Stimulated activated CD4-positive, alpha-beta T cell treated with anti-CD3 and anti-CD28 coated beads, Interleukin-2, amount 100 ng/mL, for 4 hours (primary cell): Measurements from ENCODE around the gene LRP1B.
"Not testable (repeated sequence)": the region's sequence is repeated elsewhere in the genome, so short reads cannot be mapped to it uniquely, and the experiment has no call there.

ENCODE experiments used
- DNase-seq: peaks from one replicate; pipeline ENCODE4 v3.0.0-alpha.2; 2020; ENCODE audit warnings: low read depth

Gene LRP1B

DNA sequence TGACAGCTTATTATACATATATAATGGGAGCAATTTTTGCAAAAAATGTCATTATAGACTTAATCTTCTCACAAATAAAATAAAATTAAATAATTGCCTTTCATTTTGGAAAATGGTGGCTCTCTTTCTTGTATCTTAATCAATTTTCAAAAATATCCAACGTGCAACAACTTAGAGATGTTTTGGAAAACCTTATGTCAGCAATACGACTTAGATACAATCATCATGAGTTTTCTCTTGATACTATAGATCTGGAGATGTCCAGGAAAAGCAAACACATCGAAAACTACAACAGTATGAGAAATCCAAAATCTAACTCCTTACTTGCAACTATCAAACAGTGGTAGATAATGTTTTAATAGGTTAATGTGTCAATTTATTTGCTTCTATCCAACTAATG, 1529.0 kb downstream of the LRP1B start:
- DNase-seq, result no peak

DNA sequence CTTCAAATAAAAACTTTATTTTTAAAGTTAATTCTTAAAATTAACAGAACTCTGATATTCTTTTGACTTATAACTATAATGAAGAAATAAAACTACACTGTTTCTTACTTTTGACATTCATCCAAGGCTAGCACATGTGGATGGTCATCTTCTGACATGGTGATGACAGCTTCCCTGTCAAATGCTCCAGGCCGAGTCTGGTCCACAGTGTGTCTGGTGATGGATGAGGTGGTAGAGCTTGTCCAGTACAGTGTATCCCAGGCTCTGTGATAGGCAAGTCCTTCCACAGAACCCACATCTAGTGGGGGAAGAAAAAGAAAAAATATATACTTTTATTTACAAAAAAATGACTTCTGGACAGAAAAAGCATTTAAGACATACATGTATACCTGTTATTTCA, 1529.5 kb downstream of the LRP1B start:
- no peak for DNase-seq

DNA sequence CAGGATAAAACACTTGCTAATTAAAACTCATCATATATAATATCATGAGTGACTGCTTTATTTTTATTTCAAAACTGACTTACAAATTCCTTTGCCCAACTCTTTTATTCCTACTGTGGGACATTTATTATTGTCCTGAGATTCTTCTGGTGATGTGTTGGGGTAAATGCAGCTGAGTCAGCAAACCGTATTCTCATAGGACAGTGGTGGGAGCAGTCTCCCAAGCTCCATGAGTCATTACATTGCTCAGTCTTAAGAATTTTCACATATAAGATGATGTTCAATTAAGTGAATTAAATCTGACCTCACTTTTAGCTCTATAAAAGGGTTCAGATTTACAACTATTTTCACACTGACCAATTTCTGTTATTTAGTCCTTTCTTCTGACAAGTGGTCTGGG, 1530.7 kb downstream of the LRP1B start:
- DNase-seq, result no peak

DNA sequence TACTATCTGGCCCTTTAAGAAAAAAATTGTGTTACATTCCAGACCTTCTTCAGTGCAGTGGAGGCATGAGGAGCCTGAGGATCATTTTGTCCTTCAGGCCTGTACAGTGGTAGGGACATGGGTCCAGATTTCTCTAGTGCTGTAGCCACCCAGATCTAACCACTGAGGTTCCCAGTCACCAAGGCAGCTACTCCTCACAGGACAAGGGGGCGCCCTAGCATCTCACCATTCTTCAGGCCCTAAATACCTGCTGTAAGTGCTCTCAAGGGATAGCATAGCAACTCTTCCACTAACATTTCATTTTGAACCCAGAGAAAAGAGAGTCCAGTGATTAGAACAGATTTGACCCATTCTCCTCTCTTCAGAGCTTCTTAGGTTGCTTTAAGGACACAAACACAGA, 1533.0 kb downstream of the LRP1B start:
- no peak for DNase-seq

DNA sequence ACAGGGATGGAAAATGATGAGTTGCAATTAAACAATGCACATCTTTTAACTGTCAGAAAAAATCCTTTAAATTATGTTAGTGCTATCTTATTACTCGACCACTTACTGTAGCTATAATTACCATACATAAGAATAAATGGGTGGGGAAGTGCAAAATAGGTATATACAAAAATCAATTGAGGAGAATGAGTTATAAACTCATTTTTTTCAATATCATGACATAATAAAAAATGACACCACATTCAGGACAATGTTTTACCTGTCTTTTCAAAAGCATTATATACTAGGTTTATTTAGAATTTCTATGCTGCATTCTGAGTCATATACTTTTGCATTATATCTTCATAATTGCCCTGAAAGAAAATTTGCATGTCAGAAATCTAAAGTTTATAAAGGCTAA, 1533.6 kb downstream of the LRP1B start:
- no peak for DNase-seq

DNA sequence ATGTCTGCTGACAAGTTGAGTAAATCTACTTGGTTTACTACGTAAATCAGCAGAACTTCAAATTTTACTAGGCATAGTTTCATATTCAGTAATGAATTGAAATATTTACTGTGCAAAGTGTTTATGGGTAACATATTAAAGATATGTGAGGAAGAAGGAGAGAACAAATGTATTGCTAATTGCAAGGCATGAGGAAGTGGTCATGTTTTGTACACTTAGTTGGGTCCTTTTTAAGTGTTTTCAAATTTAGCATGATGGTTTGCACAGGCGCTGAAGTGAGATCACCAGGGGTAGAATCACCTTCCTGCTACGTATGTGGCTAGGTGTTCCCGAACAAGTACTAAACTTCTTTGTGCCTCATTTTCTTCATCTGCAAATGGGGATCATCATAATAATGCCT, 1534.4 kb downstream of the LRP1B start:
- no peak for DNase-seq

DNA sequence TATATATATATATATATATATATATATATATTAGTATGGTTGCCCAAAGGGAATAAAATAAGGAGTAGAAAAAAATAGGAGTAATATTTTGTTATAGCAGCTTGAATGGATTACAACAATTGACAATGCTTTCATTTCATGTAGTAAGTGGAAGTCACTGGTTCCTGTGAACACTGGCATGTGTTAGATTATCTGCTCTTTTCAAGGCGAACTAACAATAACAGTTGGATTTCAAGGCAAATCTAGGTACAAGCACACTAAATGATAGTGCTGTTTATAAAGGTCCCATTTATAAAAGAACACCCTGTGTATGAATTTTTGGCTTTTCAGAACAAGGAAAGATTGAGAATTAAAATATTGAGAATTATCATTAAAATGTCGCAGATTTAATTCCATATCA, 1535.7 kb downstream of the LRP1B start:
- DNase-seq, result no peak

DNA sequence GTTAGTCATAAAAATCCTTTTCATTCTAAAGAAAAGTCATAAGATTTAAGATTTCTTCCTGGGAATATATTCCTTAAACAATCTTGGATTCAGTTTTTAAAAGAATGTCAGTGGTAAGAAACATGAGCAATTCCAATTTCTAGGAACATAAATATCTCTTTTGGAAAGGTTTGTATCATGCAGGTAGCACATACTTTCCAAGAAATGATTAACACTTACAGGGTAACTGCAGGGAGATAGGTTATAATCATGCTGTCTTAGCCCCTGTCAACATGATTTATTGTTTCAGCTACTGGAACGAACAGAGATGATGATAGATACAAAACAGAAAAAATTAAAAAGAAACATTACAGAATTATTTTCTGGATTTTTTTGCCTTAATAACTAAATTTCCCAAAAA, 1537.7 kb downstream of the LRP1B start:
- DNase-seq, result no peak

DNA sequence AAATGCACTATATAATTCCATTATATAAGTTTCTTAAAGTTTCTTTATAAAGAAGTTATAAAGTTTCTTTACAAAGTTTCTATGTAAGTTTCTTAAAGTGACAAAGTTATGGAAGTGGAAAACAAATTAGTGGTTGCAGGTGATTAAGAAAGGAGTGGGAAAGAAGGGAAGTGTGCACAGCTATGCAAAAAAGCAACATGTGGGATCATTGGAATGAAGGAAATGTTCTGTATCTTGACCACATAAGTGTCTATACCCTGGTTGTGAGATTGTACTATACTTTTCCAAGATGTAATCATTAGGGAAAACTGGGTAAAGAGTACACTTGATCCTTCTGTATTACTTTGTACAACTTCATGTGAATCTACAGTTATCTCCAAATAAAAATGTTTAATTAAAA, 1541.1 kb downstream of the LRP1B start:
- DNase-seq, result no peak

DNA sequence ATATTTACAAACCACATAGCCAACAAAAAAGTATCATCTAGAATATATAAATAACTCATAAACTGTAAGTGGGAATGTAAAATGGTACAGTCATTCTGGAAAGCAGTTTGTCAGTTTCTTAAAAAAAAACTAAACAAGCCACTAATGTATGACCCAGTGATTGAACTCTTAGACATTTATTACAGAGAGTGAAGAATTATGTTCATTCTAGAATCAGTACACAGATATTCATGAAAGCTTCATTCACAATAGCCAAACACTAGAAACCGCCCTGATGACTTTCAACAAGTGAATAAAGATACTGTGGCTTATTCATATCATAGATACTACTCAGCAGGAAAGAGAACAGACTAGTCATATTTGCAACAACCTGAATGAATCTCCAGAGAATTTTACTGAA, 1541.5 kb downstream of the LRP1B start:
- DNase-seq, result no peak

DNA sequence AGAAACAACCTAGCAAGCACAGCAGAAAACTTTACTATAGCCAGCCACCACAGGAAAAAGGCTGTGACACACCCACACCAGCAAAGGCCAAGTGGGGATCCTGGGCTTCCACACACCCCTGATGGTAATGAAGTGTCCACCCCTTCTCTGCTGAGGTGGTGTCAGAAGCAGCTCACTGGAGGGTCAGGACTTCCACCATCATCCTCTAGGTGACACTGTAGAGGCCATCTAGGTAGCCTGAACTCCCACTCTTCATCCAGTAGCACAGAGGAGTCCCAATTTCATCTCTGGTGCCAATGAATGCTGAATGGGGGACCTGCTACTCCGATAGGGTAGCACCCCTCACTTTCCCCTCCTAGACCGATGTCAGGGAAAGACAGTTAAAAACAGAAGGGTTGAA, 1544.4 kb downstream of the LRP1B start:
- DNase-seq, result no peak

DNA sequence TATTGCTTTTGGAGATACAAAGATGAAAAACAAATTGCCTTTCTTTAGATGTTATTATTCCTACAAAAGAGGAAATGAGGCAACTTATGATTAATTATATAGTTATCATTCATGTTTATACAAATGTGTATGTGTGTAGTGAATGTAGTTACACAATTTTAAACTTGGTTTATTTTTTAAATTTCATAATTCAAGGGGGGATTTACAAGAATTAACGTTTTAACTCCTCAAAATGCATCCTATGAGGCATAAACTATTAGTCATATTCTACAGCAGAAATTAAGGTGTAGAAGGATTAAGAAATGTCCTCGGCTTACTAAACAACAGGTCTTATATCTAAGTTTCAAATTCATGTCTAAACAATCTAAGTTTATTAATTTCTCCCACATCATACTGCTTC, 1545.8 kb downstream of the LRP1B start:
- DNase-seq, result no peak

DNA sequence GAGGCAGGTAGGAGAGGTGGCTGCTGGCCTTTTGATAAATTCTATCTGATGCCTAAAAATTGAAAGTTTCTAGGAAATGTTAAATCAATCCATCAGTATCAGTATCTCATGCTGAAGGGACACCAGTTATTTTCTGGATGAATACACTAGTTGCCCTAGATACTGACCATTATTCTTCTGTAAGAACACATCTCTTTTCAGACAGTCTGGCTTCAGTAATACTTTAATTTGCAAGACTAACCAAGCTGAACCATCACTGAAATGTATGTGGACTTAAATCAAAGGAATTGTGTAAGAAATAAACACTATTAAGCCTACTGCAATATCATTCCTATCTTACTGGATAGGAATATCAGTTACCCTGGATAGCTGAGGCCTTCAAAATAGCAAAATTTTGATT, 1546.3 kb downstream of the LRP1B start:
- DNase-seq, result no peak

DNA sequence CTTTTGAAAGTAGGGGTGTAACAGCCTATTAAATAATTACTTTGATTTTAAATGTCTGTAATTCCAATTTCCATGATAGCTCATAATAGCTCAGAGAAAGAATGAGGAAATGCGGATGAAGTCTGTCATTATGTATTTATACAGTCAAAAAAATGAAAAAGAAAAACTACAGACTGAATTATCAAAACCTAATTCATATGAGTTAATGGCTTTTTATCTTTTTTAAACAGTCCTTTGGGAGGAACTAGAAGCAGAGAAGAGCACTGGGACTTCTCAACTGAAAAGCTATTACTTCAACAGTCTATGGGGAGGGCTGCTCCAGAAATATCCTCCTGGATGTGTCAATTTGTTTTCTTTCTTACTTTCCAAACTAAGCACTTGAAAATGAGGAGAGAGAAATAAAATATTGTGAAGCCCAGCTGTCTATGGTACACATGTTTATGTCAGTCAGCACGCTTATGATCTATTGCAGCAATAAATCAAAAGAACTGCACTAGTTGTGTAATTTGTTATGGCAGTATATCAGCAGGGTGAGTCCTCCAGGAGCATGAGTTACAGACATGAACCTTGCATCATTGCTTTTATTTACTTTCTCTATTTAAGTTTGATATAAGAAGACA, 1550.2 kb downstream of the LRP1B start:
- DNase-seq, result no peak

DNA sequence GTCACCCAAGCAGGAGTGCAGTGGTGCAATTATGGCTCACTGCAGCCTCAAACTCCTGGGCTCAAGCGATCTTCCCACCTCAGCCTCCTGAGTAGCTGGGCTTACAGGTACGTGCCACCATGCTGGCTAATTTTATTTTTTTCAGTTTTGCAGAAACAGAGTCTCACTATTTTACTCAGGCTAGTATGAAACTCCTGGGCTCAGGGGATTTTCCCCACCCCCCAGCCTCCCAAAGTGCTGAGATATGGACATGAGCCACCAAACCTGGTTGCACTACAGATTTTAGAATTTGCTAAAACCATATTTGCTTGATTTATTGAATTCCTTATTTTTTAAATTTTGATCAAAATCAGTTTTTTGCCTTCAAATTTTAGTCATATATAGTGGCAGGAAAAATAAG, 1553.4 kb downstream of the LRP1B start:
- no peak for DNase-seq

DNA sequence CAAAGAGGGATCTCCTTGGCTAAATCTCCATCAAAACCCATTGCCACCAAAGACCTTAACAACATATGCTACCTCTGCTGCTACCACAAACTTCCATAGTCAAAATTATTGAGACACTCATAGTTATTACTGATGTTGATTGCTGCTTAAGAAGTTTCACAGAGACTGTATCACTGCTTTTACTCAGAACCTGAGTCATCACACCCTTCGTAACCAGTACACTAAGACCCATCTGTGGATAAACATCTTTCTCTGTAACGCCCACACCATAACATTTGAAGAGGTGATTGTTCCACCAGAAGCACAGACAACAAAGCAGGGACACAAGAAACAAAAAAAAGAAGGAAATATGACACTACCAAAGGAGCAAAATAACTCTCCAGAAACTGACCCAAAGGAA, 1563.1 kb downstream of the LRP1B start:
- DNase-seq, result no peak

DNA sequence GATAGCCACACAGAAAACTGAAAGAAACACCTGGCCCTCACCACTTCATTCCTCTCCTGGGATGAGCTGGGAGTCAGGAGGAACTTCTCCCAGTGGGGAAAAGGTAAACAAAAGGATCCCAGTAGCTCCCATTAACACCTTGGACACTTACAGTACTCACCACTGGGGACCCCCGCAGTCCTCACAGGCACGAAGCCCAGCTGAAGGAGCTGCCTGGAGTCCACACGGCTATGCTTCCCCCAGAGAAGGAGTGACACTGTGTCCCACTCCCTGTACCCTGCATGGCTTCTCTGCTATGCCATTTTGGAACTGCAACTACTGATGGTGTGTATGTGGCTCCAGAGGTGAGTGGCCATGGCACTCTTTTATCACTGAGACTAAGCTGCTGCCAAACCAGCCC, 1565.1 kb downstream of the LRP1B start:
- DNase-seq, result no peak

DNA sequence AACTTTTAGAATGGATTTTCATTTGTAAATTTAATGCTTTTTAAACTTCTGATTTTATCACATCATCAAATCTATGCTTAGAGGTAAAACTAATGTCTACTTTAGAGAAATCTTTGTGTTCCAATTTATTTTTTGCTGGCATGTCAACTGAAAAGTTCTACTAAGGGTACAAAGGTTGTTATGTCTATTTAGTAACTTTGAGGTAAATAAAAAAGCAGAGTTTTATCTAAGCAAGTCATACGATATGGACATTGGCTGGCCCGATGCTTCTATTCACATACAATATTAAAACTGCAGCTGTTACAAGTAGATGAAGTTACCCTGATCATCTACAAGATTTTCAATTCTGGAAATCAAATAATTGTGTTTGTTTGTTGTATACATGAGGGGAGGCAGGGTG, 1575.1 kb downstream of the LRP1B start:
- DNase-seq, result no peak

DNA sequence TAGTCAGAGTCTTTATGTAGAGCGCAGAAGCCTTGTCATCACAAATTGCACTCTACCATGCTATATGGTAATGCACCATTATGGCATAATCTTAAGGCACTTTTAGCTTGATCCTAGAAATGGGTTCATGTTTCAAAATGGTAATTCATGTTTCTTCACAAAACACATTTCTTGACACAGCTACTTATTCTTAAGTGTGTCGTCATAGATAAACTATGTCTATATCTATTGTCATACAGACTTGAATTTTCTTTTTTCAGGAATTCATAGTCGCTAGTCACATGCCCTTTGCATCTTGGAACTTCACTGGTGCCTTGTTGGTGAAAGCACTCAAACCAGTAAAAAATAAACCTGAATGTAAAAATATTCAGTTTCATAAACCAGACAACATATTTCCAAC, 1578.2 kb downstream of the LRP1B start:
- DNase-seq, result no peak

DNA sequence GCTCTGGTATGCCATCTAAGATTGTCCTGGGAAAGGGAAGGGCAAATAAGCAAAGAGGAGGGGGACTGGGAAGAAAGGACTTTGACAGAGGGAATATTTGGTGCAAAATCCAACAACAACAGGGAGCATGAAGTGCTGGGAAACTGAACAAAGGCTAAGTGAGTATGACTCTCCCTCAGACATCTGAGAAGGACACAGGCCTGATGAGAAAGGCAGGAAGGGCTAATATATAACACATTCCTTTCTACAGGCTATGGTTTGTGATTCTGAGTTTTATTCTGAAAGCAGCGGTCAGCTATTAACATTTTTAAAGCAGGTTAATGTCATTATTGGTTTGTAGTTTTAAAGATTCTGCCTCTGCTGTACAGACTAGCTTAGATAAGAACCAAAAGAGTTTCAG, 1579.5 kb downstream of the LRP1B start:
- DNase-seq, result no peak

DNA sequence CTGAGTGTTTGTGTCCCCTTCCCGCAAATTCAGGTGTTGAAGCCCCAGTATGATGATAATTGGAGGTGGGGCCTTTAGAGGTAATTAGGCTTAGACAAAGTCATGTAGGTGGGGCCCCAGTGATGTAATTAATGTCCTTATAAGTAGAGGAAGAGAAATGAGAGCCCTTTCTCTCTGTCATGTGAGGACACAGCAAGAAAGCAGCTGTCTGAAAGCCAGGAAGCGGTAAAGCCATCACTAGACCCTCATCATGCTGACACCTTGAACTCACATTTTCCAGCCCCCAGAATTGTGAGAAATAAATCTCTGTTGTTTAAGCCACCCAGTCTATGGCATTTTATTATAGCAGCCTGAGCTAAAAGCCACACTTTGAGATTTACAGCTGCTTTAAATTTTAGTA, 1580.0 kb downstream of the LRP1B start:
- DNase-seq, result no peak

DNA sequence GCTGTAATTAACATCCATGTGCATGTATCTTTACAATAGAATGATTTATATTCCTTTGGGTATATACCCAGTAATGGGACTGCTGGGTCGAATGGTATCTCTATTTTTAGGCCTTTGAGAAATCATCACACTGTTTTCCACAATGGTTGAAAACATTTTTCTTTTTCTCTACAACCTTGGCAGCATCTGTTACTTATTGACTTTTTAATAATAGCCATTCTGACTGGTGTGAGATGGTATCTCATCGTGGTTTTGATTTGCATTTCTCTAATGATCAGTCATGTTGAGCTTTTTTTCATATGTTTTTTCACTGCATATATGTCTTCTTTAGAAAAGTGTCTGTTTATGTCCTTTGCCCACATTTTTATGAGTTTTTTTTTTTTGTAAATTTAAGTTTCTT, 1586.0 kb downstream of the LRP1B start:
- DNase-seq, result not testable (repeated sequence)

DNA sequence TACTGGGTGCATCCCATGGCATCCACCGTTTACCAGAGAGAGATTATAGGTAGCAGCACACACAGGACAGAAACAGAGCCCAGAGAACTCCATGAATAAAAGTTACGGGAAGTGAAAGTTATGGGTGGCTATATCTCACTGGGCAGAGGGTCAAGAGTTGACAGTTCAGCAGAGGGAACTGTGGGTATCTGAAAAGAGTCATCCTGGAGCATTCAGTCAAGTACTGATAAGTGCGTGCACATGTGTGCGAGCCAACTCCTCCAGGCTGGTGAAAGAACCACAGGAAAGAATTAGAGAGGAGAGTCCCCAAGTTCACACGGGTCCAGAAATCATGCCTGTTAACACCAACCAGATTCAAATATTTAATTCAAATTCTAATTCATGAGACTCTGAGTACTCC, 1588.2 kb downstream of the LRP1B start:
- no peak for DNase-seq

DNA sequence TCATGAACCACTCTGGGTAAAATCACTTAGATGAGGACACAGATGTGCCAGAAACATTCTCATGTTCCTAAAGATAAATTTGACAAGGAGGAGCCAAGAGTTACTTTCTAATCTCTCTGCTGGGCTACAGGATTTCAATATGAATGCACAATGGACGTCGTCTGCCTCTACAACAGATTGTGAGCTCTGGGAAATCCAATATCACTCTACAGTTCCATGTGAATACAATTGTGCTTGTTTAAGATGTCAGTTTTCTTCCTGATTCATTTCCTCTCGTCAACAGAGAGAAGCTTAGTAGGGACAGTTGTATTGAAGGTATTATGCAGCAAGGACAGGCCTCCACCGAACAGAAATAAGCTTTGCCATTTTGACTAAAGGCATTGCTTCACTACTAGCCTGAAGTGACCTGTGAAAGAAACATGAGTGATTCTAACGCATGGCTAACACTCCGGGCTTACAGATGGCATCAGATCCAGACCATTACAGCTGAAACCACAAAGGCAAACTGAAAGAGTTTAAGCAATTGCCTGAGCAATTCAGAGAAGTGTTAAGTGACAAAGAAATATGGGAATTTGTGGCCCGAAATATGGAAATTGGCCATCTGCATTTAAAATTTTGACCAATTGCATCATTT, 1591.5 kb downstream of the LRP1B start:
- no peak for DNase-seq

DNA sequence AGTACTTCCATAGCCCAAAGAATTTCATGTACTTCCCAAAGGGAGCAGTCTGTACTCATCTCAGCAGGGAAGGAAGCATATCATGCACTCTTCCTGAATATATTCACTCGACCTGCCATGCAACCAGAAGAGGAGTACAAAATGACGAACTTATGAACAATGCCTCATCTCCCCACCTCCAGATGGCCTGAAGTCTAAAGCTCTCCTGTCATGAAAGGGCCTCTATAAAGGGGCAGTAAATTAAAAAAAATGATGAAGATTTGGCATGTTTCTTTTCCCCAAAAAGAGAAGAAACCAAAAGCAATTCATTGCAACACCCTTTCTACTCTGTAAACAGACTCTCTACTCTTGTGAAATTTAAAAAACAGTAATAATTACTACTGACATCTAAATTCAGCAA, 1601.1 kb downstream of the LRP1B start:
- no peak for DNase-seq
